SU-DHL-6 (cell line): Measurements from ENCODE around the gene TDRD9.

Experiments used
- H2AFZ ChIP-seq: fragments of 200-600 bp; sonication (generic); 2 replicates; pipeline ENCODE4 v1.6.1; 2014; ENCODE audit warnings: low read depth, mild to moderate bottlenecking, moderate library complexity, mixed read lengths, antibody characterized with exemption, low read length; ENCODE audit not compliant: severe bottlenecking
- H3F3A ChIP-seq: fragments of 200-600 bp; shearing (Covaris generic); 2 replicates; pipeline ENCODE4 v1.6.0; 2016; ENCODE audit warnings: antibody characterized with exemption, mild to moderate bottlenecking; ENCODE audit not compliant: insufficient read depth
- H3K27ac ChIP-seq: fragments of 200-600 bp; sonication (generic); 2 replicates; pipeline ENCODE4 v1.5.1; 2016; ENCODE audit warnings: low read depth, mild to moderate bottlenecking, low read length, moderate library complexity, mixed read lengths
- H3K27me3 ChIP-seq: fragments of 200-600 bp; sonication (generic), shearing (Covaris generic); 2 replicates; pipeline ENCODE4 v1.6.0; 2014; ENCODE audit warnings: mild to moderate bottlenecking, low read length
- H3K36me3 ChIP-seq: fragments of 200-600 bp; sonication (generic); 2 replicates; pipeline ENCODE4 v1.6.1; 2014; ENCODE audit warnings: mild to moderate bottlenecking, low read length, mixed read lengths
- H3K4me2 ChIP-seq: fragments of 300-600, 200-600 bp; shearing (Covaris generic), sonication (generic); 2 replicates; pipeline ENCODE4 v1.6.0; 2014; ENCODE audit warnings: low read length, low read depth, mild to moderate bottlenecking; ENCODE audit not compliant: poor library complexity, severe bottlenecking
- H3K4me3 ChIP-seq: fragments of 200-600 bp; sonication (generic); 2 replicates; pipeline ENCODE4 v1.5.1; 2014; ENCODE audit warnings: antibody characterized with exemption, low read length, mild to moderate bottlenecking, mixed read lengths; ENCODE audit not compliant: insufficient read depth, poor library complexity, severe bottlenecking
- H3K79me2 ChIP-seq: fragments of 200-600 bp; sonication (generic); 2 replicates; pipeline ENCODE4 v1.6.1; 2014; ENCODE audit warnings: mild to moderate bottlenecking, low read length, moderate library complexity; ENCODE audit not compliant: insufficient read depth
- H3K9ac ChIP-seq: fragments of 200-600 bp; sonication (generic); 2 replicates; pipeline ENCODE4 v1.7.0; 2014; ENCODE audit warnings: mild to moderate bottlenecking, low read length
- H3K9me2 ChIP-seq: fragments of 200-600 bp; sonication (generic); replicated peaks from 2 replicates; pipeline ENCODE4 v1.6.1; 2014; ENCODE audit warnings: low read length; ENCODE audit not compliant: insufficient read depth
- H3K9me3 ChIP-seq: fragments of 200-600 bp; sonication (generic); 2 replicates; pipeline ENCODE4 v1.6.1; 2014; ENCODE audit warnings: low read length, mixed read lengths; ENCODE audit not compliant: insufficient read depth
- H4K20me1 ChIP-seq: fragments of 200-600 bp; sonication (generic); 2 replicates; pipeline ENCODE4 v1.6.1; 2014; ENCODE audit warnings: low read depth, mild to moderate bottlenecking, antibody characterized with exemption, low read length, moderate library complexity, mixed read lengths
- EZH2phosphoT487 ChIP-seq: fragments of 200-600 bp; sonication (generic), shearing (Covaris generic); conservative IDR thresholded peaks from 2 replicates; pipeline ENCODE4 v1.6.1; 2018; ENCODE audit warnings: mild to moderate bottlenecking, antibody characterized with exemption, low read length, moderate library complexity, mixed read lengths
- TF ChIP-seq, protein P1 (sequence below): fragments of 200-600 bp; sonication (generic); IDR thresholded peaks from one replicate; pipeline ENCODE4 v1.5.1; 2017; ENCODE audit warnings: antibody characterized with exemption, mild to moderate bottlenecking, low read length, moderate library complexity; ENCODE audit not compliant: insufficient read depth, poor library complexity, severe bottlenecking

The TDRD9 gene

DNA sequence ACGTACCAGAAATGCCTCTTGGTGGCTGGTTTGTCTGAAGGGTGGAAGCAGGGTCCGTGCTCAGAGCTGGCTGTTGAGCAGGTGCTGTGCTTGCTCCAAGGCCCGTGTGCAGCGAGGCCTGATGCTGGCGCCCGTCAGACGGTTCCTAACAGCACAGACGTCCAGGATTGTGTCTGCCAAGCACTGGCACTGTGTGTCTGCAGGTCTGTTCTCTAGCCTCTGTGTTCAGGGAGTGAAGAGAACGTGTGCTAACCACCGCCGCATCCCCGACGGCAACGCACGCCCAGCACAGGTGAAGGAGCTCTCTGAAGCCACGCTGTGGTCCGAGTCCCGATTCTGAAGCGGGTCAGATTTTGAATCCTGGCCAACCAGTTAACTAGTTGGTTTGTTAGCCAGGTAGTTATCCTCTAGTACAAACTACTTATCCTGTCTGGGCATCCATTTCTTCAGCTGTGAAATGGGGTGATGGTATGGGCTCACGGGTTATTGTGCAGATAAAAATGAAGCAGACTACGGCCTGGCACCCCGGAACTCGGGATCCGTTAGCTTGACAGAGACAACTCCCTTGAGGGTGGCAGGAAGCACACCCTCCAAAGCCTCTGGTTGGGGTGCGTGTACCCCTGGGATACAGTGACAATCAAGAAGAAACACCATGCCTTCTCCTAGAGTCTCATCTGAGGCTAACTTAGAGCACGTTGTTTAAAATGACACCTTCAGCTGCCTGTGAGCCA, 18.6 kb upstream of the TDRD9 start:
- no peaks in the 10 kb centered on the region for H4K20me1 ChIP-seq
- H3K4me3 ChIP-seq: no peak overlapping the region
- H3K9ac ChIP-seq: no peak overlapping the region
- H3K9me3 ChIP-seq: no peaks in the 10 kb centered on the region
- H3F3A ChIP-seq: no peaks in the 10 kb centered on the region
- TF ChIP-seq EZH2phosphoT487: no peak
- TF ChIP-seq, protein P1, sequence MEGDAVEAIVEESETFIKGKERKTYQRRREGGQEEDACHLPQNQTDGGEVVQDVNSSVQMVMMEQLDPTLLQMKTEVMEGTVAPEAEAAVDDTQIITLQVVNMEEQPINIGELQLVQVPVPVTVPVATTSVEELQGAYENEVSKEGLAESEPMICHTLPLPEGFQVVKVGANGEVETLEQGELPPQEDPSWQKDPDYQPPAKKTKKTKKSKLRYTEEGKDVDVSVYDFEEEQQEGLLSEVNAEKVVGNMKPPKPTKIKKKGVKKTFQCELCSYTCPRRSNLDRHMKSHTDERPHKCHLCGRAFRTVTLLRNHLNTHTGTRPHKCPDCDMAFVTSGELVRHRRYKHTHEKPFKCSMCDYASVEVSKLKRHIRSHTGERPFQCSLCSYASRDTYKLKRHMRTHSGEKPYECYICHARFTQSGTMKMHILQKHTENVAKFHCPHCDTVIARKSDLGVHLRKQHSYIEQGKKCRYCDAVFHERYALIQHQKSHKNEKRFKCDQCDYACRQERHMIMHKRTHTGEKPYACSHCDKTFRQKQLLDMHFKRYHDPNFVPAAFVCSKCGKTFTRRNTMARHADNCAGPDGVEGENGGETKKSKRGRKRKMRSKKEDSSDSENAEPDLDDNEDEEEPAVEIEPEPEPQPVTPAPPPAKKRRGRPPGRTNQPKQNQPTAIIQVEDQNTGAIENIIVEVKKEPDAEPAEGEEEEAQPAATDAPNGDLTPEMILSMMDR: no peak
- peaks cover 2% of the 10 kb centered on the region; the same call in 1 of the 2 replicates for H3K36me3 ChIP-seq
- H2AFZ ChIP-seq: no peak overlapping the region
- H3K4me2 ChIP-seq: no peak overlapping the region
- H3K27me3 ChIP-seq: no peaks in the 10 kb centered on the region
- no peaks in the 10 kb centered on the region for H3K79me2 ChIP-seq
- no peaks in the 10 kb centered on the region for H3K9me2 ChIP-seq
- H3K27ac ChIP-seq: no peak overlapping the region

GRCh38 chr14:103910262-103910935, 17.9 kb upstream of the TDRD9 start:
- Histone ChIP-seq H2AFZ (no peak overlapping the region), H3K9me3 (no peaks in the 10 kb centered on the region), H4K20me1 (no peaks in the 10 kb centered on the region), H3K9ac (no peak overlapping the region), H3K27ac (no peak overlapping the region), H3K27me3 (no peaks in the 10 kb centered on the region), H3K9me2 (no peaks in the 10 kb centered on the region), H3K4me2 (no peak overlapping the region), H3F3A (no peaks in the 10 kb centered on the region), H3K36me3 (peaks cover 2% of the 10 kb centered on the region; the same call in 1 of the 2 replicates), H3K79me2 (no peaks in the 10 kb centered on the region), H3K4me3 (no peak overlapping the region)
- no peak for TF ChIP-seq EZH2phosphoT487
- TF ChIP-seq, protein P1: peak; percentile 84

- peaks cover 2% of the 10 kb centered on the region; the same call in 1 of the 2 replicates for H3K36me3 ChIP-seq
- TF ChIP-seq EZH2phosphoT487: no peak
- TF ChIP-seq, protein P1: no peak
- 0 out of 2 replicates have a peak, but pooled peaks cover under 1% of the 10 kb centered on the region for H4K20me1 ChIP-seq
- no peak overlapping the region for H3K9ac ChIP-seq
- no peaks in the 10 kb centered on the region for H3K27me3 ChIP-seq
- H3K27ac ChIP-seq: no peak overlapping the region
- H3K9me3 ChIP-seq: no peaks in the 10 kb centered on the region
- H3F3A ChIP-seq: no peaks in the 10 kb centered on the region
- H2AFZ ChIP-seq: no peak overlapping the region
- no peak overlapping the region for H3K4me3 ChIP-seq
- no peaks in the 10 kb centered on the region for H3K9me2 ChIP-seq
- peaks cover 5% of the 10 kb centered on the region for H3K79me2 ChIP-seq
- H3K4me2 ChIP-seq: no peak overlapping the region
Observed at GRCh38 chr14:103910984-103911383, 17.3 kb upstream of the TDRD9 start.
